Measurements from ENCODE around the gene CZIB.
"Not testable (repeated sequence)": the region's sequence is repeated elsewhere in the genome, so short reads cannot be mapped to it uniquely, and the experiment has no call there.

CZIB gene

DNA sequence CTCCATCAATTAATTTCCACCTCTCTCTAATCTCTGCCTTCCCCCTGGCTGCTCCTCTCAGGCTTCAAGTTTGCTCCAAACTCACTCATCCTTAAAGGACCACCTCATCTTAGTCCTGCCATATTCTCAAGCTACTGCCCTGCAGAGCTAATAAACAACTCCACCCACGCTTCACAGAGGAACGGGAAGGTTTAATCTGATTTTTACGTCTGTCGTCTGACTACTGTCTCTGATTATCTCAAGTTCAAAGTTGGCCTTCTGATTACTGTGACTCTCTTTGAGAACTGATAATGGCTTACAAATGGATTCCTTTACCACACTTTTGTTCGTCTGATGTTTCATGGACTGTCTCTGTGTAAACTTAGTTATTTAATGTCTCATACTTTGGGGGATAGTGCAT is 31.4 kb downstream of the CZIB start:
- DNase-seq (ENCODE audit: low read depth in 2 of 2), result no peak

GRCh38 chr1:53188099-53188498 is 32.3 kb downstream of the CZIB start:
- DNase-seq (ENCODE audit: low read depth in 2 of 2), result no peak

- DNase-seq (ENCODE audit: low read depth in 2 of 2), result no peak
These were observed 33.0 kb downstream of the CZIB start for GRCh38 chr1:53187401-53187800.

DNA sequence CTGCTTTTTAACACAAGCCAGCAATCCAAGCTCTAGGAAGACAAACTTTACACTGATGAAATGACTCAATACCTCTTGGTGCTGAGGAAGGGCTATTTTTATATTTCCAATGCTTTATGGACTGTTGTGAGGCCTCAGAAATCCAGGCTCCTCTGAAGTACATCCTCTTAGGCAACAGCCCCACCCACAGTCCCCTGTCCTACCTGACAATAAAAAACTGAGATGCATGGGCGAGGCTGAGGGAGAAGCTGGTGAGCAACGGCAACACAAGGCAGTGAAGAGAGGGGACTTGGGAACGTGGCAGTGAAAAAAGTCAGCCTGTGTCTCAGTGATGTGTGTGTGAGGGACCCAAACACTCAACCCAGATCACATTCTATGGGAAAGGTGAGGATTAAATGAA is 33.9 kb downstream of the CZIB start:
- DNase-seq (ENCODE audit: low read depth in 2 of 2), result no peak

DNA sequence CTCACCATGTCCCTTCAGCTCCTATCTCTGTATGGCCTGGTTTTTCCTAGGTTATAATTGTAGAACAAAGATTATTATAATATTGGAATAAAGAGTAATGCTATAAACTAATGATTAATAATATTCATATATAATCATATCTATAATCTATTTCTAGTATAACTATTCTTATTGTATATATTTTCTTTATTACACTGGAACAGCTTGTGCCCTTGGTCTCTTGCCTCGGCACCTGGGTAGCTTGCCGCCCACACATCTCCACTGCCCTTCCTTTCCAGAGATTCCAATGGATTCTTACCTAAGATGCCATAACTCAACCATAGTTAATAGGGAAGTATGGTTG is 34.5 kb downstream of the CZIB start:
- not testable (repeated sequence) for DNase-seq (ENCODE audit: low read depth in 2 of 2)

- no peak for DNase-seq (ENCODE audit: low read depth in 2 of 2)
These were observed 37.1 kb downstream of the CZIB start for GRCh38 chr1:53183095-53183990.

DNA sequence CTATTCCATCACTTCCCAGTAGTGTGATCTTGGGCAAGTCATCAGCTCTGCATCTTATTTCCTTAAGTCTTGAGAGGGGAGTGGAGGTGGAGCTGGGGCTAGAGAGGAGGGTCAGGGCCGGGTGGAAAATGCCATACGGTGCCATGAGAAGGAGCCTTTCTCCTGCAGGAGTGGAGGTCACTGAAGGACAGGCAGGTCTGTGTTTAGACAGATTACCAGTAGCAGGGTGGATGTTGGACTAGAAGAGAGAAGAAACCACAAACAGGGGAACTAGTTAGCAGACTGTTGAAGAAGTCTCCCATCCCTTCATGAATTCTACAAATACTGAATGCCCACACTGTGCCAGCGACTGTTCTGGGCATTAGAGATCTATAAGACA is 37.7 kb downstream of the CZIB start:
- DNase-seq (ENCODE audit: low read depth in 2 of 2), result no peak

- DNase-seq (ENCODE audit: low read depth in 2 of 2), result peak; percentile 53 to 54
These were observed 38.3 kb downstream of the CZIB start for GRCh38 chr1:53182111-53182593.

GRCh38 chr1:53180951-53181350 is 39.5 kb downstream of the CZIB start:
- DNase-seq (ENCODE audit: low read depth in 2 of 2), result no peak

DNA sequence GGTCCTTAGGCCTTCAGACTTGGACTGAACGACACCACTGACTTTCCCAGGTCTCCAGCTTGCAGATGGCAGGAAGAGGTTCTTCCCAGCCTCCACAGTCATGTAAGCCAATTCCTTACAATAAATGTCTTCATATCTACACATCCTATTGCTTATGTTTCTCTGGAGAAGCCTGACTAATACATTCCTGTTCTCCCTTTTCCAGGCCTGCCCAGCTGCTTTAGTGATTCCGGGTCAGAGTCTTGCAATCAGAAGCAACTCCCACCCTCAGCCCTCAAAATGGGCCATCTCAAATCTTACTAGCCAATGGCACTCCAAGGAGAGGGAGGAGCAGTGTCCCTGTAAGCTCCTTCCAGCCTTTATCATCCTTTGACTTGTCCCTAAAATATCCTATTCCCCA is 40.2 kb downstream of the CZIB start:
- DNase-seq (ENCODE audit: low read depth in 2 of 2), result no peak

GRCh38 chr1:53176452-53177208 is 43.8 kb downstream of the CZIB start:
- no peak for DNase-seq (ENCODE audit: low read depth in 2 of 2)

- DNase-seq (ENCODE audit: low read depth in 2 of 2), result no peak
These were observed 45.2 kb downstream of the CZIB start for GRCh38 chr1:53174971-53175913.

- no peak for DNase-seq (ENCODE audit: low read depth in 2 of 2)
These were observed 47.9 kb downstream of the CZIB start for GRCh38 chr1:53172426-53173128.

GRCh38 chr1:53166912-53167311 is 53.5 kb downstream of the CZIB start:
- no peak for DNase-seq (ENCODE audit: low read depth in 2 of 2)

GRCh38 chr1:53166366-53166765 is 54.1 kb downstream of the CZIB start:
- DNase-seq (ENCODE audit: low read depth in 2 of 2), result no peak

- DNase-seq (ENCODE audit: low read depth in 2 of 2), result no peak
These were observed 54.9 kb downstream of the CZIB start for GRCh38 chr1:53165408-53165961.
